Measurements from ENCODE around the gene MCTP1. TPM values are rescaled to one million over a fixed set of nuclear protein-coding genes. Genes with fewer than 3 reads are reported as not detected.

Gene MCTP1
- total RNA-seq, 4 donors from 2014 or later: 5.7 to 33.5 (median 17.4) TPM

DNA sequence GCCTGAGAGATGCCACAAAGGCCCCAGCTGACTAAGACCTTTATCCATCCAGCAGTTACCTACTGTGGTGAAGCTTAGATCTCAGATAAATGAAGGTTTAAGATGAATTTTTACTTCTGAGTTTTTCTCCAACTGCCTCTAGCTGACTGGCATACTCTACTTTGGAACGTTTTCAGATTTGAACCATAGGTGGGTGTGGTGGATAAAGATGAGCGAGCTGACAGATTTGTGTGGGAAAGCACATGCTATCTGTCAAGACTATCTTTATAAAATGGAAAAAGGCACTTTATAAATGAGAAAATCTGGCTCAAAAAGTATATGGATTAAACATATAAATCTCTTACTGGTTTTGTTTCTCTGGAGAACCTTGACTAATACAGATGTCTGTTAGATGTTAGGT, 160.8 kb downstream of the MCTP1 start:
- WGBS, 2 donors: 85 to 87% methylated on average over 2 of the region's 2 CpGs

DNA sequence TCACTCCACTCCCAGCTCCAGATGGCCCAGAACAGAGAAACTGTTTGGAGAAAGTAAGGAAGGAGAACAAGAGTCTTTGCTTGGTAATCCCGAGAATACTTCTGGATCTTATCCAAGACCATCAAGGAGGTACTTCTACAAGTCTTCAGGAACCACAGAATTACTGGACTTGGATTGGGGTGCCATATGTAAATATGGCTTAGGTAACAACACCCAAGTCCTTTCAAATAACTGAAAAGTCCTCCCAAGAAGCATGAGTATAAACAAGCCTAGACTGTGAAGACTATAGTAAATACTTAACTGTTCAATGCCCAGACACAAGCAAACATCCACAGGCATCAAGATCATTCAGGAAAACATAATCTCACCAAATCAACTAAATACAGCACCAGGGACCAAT, 170.0 kb downstream of the MCTP1 start:
- Histone ChIP-seq H3K27ac (no peak overlapping the region), H3K9me3 (no peaks in the 10 kb centered on the region), H3K27me3 (no peaks in the 10 kb centered on the region), H3K36me3 (no peaks in the 10 kb centered on the region), H3K4me1 (no peaks in the 10 kb centered on the region), H3K4me3 (replicated peaks in 1 of 3) (no peak overlapping the region)
- DNase-seq: no peak
- WGBS, 2 donors: 36 to 55% methylated on average over 1 of the region's 1 CpG
- TF ChIP-seq POLR2A (IDR thresholded peaks at IDR 0.05): no peak
- TF ChIP-seq, protein P1, sequence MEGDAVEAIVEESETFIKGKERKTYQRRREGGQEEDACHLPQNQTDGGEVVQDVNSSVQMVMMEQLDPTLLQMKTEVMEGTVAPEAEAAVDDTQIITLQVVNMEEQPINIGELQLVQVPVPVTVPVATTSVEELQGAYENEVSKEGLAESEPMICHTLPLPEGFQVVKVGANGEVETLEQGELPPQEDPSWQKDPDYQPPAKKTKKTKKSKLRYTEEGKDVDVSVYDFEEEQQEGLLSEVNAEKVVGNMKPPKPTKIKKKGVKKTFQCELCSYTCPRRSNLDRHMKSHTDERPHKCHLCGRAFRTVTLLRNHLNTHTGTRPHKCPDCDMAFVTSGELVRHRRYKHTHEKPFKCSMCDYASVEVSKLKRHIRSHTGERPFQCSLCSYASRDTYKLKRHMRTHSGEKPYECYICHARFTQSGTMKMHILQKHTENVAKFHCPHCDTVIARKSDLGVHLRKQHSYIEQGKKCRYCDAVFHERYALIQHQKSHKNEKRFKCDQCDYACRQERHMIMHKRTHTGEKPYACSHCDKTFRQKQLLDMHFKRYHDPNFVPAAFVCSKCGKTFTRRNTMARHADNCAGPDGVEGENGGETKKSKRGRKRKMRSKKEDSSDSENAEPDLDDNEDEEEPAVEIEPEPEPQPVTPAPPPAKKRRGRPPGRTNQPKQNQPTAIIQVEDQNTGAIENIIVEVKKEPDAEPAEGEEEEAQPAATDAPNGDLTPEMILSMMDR (IDR thresholded peaks at IDR 0.05): no peak
- intact Hi-C loops (cut with DNase I): no loop called here

More for the DNA sequence above, 160.8 kb downstream of the MCTP1 start:
- Histone ChIP-seq H3K9me3 (no peaks in the 10 kb centered on the region), H3K4me1 (no peaks in the 10 kb centered on the region), H3K4me3 (replicated peaks in 1 of 3) (no peak overlapping the region), H3K27me3 (no peaks in the 10 kb centered on the region), H3K36me3 (no peaks in the 10 kb centered on the region), H3K27ac (no peak overlapping the region)
- DNase-seq: no peak
- intact Hi-C loops (cut with DNase I): no loop called here
- no peak for TF ChIP-seq POLR2A (IDR thresholded peaks at IDR 0.05)
- TF ChIP-seq, protein P1 (IDR thresholded peaks at IDR 0.05): no peak

GRCh38 chr5:95114305-95114704, 170.6 kb downstream of the MCTP1 start:
- 44 to 49% methylated on average over 3 to 4 of the region's 4 CpGs for WGBS, 2 donors
- Histone ChIP-seq H3K4me1 (no peaks in the 10 kb centered on the region), H3K27ac (no peak overlapping the region), H3K27me3 (no peaks in the 10 kb centered on the region), H3K9me3 (no peaks in the 10 kb centered on the region), H3K4me3 (replicated peaks in 1 of 3) (no peak overlapping the region), H3K36me3 (no peaks in the 10 kb centered on the region)
- DNase-seq: peak in 1 of 2 donors; percentile 48
- no peak for TF ChIP-seq POLR2A (IDR thresholded peaks at IDR 0.05)
- TF ChIP-seq, protein P1 (IDR thresholded peaks at IDR 0.05): no peak
- intact Hi-C loops (cut with DNase I): no loop called here

DNA sequence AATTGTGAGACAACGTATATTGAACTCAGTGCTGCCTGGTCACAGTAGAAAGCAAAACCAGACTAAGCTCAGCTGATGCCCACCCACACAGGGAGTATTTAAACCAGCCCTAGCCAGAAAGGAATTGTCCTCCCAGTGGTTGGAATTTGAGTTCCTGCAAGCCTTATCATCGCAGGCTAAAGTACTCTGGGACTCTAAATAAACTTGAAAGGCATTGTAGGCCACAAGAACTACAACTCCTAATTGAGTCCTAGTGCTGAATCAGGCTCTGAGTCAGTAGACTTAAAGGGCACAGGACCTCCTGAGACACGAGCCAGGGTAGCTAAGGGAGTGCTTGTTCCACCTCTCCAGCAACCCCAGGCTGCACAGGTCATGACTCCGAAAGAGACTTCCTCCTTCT, 171.4 kb downstream of the MCTP1 start:
- H3K27me3 ChIP-seq: no peaks in the 10 kb centered on the region
- no peaks in the 10 kb centered on the region for H3K36me3 ChIP-seq
- WGBS, 2 donors: 41 to 46% methylated on average over 4 of the region's 4 CpGs
- intact Hi-C loops (cut with DNase I): no loop called here
- no peak overlapping the region for H3K27ac ChIP-seq
- H3K4me3 ChIP-seq (replicated peaks in 1 of 3): no peak overlapping the region
- no peaks in the 10 kb centered on the region for H3K9me3 ChIP-seq
- DNase-seq: no peak
- TF ChIP-seq POLR2A (IDR thresholded peaks at IDR 0.05): no peak
- TF ChIP-seq, protein P1 (IDR thresholded peaks at IDR 0.05): no peak
- H3K4me1 ChIP-seq: no peaks in the 10 kb centered on the region

DNA sequence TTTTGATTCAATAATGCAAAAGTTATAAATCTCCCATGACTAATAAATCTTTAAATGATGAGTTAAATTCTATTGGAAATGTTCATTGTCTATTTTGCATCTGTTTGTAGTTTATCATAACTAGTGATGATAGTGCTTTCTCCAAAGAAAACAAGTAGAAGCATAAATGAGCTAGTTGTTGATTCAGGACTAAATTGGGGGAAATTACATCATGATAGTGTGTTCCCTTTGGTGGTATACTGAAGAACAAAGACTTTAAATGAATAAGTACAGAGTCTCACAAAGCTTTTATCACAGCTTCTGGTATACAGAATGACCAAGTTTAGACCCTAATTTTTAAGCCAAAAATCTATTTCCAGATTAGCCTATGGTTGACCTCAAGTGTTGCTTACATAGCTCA, 173.8 kb downstream of the MCTP1 start:
- Histone ChIP-seq H3K36me3 (no peaks in the 10 kb centered on the region), H3K4me3 (replicated peaks in 1 of 3) (no peak overlapping the region), H3K27ac (no peak overlapping the region), H3K9me3 (no peaks in the 10 kb centered on the region), H3K27me3 (no peaks in the 10 kb centered on the region), H3K4me1 (no peaks in the 10 kb centered on the region)
- intact Hi-C loops (cut with DNase I): no loop called here
- TF ChIP-seq, protein P1 (IDR thresholded peaks at IDR 0.05): no peak
- no peak for TF ChIP-seq POLR2A (IDR thresholded peaks at IDR 0.05)
- DNase-seq: no peak
